ENCODE measurements around the gene KRTAP10-12.

The KRTAP10-12 gene

GRCh38 chr21:44736291-44737004 lies 39.5 kb downstream of the KRTAP10-12 start:
- no peak for TF ChIP-seq CSDC2 (CRISPR knock-in tag; IDR thresholded peaks at IDR 0.05)
- TF ChIP-seq ZNF565 (CRISPR knock-in tag; conservative IDR thresholded peaks at IDR 0.05; ENCODE audit: low read depth): no peak
- TF ChIP-seq CREB5 (CRISPR knock-in tag; IDR thresholded peaks at IDR 0.05; ENCODE audit: low read depth): no peak
- no peak for TF ChIP-seq ZNF8 (CRISPR knock-in tag; IDR thresholded peaks at IDR 0.05)
- no peak for TF ChIP-seq BACH2 (CRISPR knock-in tag; IDR thresholded peaks at IDR 0.05; ENCODE audit: borderline replicate concordance)
- TF ChIP-seq TCF4 (CRISPR knock-in tag; IDR thresholded peaks at IDR 0.05; ENCODE audit: borderline replicate concordance): no peak
- TF ChIP-seq TSHZ2 (CRISPR knock-in tag; IDR thresholded peaks at IDR 0.05): no peak
- TF ChIP-seq GLIS3 (CRISPR knock-in tag; IDR thresholded peaks at IDR 0.05): no peak
- no peak for TF ChIP-seq SNAI2 (CRISPR knock-in tag; IDR thresholded peaks at IDR 0.05)
- TF ChIP-seq POU6F1 (CRISPR knock-in tag; IDR thresholded peaks at IDR 0.05; ENCODE audit: borderline replicate concordance, low read depth): no peak
- no peak for TF ChIP-seq ZNF70 (CRISPR knock-in tag; IDR thresholded peaks at IDR 0.05)
- TF ChIP-seq PPARA (CRISPR knock-in tag; IDR thresholded peaks at IDR 0.05; ENCODE audit: borderline replicate concordance): no peak
- no peak for TF ChIP-seq ESRRG (CRISPR knock-in tag; IDR thresholded peaks at IDR 0.05)
- TF ChIP-seq ISL1 (CRISPR knock-in tag; IDR thresholded peaks at IDR 0.05): no peak
- TF ChIP-seq OSR1 (CRISPR knock-in tag; IDR thresholded peaks at IDR 0.05): no peak
- no peak for TF ChIP-seq CSRNP3 (CRISPR knock-in tag; IDR thresholded peaks at IDR 0.05)
- TF ChIP-seq ZFP3 (CRISPR knock-in tag; IDR thresholded peaks at IDR 0.05): no peak
- no peak for TF ChIP-seq PATZ1 (CRISPR knock-in tag; IDR thresholded peaks at IDR 0.05; ENCODE audit: borderline replicate concordance)
- no peak for TF ChIP-seq ZC3H10 (CRISPR knock-in tag; IDR thresholded peaks at IDR 0.05)
- TF ChIP-seq TOX (CRISPR knock-in tag; IDR thresholded peaks at IDR 0.05; ENCODE audit: borderline replicate concordance): no peak
- no peak for ATAC-seq

GRCh38 chr21:44737706-44738354 lies 40.9 kb downstream of the KRTAP10-12 start:
- no peak for ATAC-seq
- TF ChIP-seq ZC3H10 (CRISPR knock-in tag; IDR thresholded peaks at IDR 0.05) (no peak), ZNF565 (CRISPR knock-in tag; conservative IDR thresholded peaks at IDR 0.05; ENCODE audit: low read depth) (no peak), PATZ1 (CRISPR knock-in tag; IDR thresholded peaks at IDR 0.05; ENCODE audit: borderline replicate concordance) (no peak), TCF4 (CRISPR knock-in tag; IDR thresholded peaks at IDR 0.05; ENCODE audit: borderline replicate concordance) (no peak), CSRNP3 (CRISPR knock-in tag; IDR thresholded peaks at IDR 0.05) (no peak), PPARA (CRISPR knock-in tag; IDR thresholded peaks at IDR 0.05; ENCODE audit: borderline replicate concordance) (no peak), POU6F1 (CRISPR knock-in tag; IDR thresholded peaks at IDR 0.05; ENCODE audit: borderline replicate concordance, low read depth) (no peak), SNAI2 (CRISPR knock-in tag; IDR thresholded peaks at IDR 0.05) (no peak), TOX (CRISPR knock-in tag; IDR thresholded peaks at IDR 0.05; ENCODE audit: borderline replicate concordance) (no peak)

Data from SK-N-SH treated with all-trans-retinoic acid at 6 μM for 48 hours (cell line).